HG03097 (cell line): Measurements from ENCODE around the gene ZNF841.
"Not testable (repeated sequence)": the region's sequence is repeated elsewhere in the genome, so short reads cannot be mapped to it uniquely, and the experiment has no call there.

ENCODE experiments used
- ATAC-seq: cut with Tn5 transposase; IDR thresholded peaks from one replicate; pipeline ENCODE4 v1.9.1; 2021; ENCODE audit not compliant: unreplicated experiment, low FRiP score

The ZNF841 gene

GRCh38 chr19:52070496-52070895 lies 25.1 kb downstream of the ZNF841 start:
- ATAC-seq: no peak

GRCh38 chr19:52069653-52070052 lies 25.9 kb downstream of the ZNF841 start:
- no peak for ATAC-seq

GRCh38 chr19:52066258-52066863 lies 29.2 kb downstream of the ZNF841 start:
- ATAC-seq: no peak

GRCh38 chr19:52065399-52065798 lies 30.2 kb downstream of the ZNF841 start:
- ATAC-seq: no peak

GRCh38 chr19:52056480-52056879 lies 39.1 kb downstream of the ZNF841 start:
- ATAC-seq: not testable (repeated sequence)

GRCh38 chr19:52051736-52052135 lies 43.8 kb downstream of the ZNF841 start:
- not testable (repeated sequence) for ATAC-seq

GRCh38 chr19:52048555-52049501 lies 46.7 kb downstream of the ZNF841 start, which contains the start of gene ZNF432:
Gene ZNF432 (minus strand): TSS chr19:52048838. CDS start chr19:52046868, 1,970 bp downstream.
- peak; percentile 84 for ATAC-seq

GRCh38 chr19:52039169-52039568 lies 56.4 kb downstream of the ZNF841 start:
- ATAC-seq: no peak

- ATAC-seq: no peak
Observed at GRCh38 chr19:52034051-52034728, 61.4 kb downstream of the ZNF841 start.

- ATAC-seq: peak; percentile 21
Observed at GRCh38 chr19:52028780-52029123, 66.8 kb downstream of the ZNF841 start.

GRCh38 chr19:52028027-52028779 lies 67.4 kb downstream of the ZNF841 start, which contains the start of gene ZNF614:
Gene ZNF614 (minus strand): TSS chr19:52028379. CDS start chr19:52025745, 2,634 bp downstream.
- ATAC-seq: peak; percentile 85

GRCh38 chr19:52026255-52026990 lies 69.1 kb downstream of the ZNF841 start:
- not testable (repeated sequence) for ATAC-seq

- ATAC-seq: not testable (repeated sequence)
Observed at GRCh38 chr19:52024478-52024877, 71.1 kb downstream of the ZNF841 start.

- no peak for ATAC-seq
Observed at GRCh38 chr19:52022193-52022592, 73.4 kb downstream of the ZNF841 start.

GRCh38 chr19:52020506-52020905 lies 75.1 kb downstream of the ZNF841 start:
- no peak for ATAC-seq
